Spleen (tissue), 11 donors: ENCODE data around the gene PRR16. TPM values are rescaled to one million over a fixed set of nuclear protein-coding genes. Genes with fewer than 3 reads are reported as not detected.

ENCODE experiments used
- DNase-seq: peaks from one replicate; pipeline ENCODE4 v3.0.0-alpha.2; 2020
- H3K27ac ChIP-seq, 8 donors: fragments of 200-600 bp; sonication (generic) in 7 of 8; 1 replicate in 4 of 8; 2 replicates in 4 of 8; pipeline versions ENCODE4 v1.5.0 to v1.8.0; 2016 to 2021; ENCODE audit warnings: inconsistent platforms in 4 of 8, mild to moderate bottlenecking in 4 of 8, moderate library complexity in 1 of 8
- H3K27me3 ChIP-seq, 7 donors: fragments of 200-600 bp; sonication (generic) in 6 of 7; replicated peaks in 1 of 7; 1 replicate in 4 of 7; 2 replicates in 3 of 7; pipeline versions ENCODE4 v1.5.0 to v1.8.0; 2016 to 2021; ENCODE audit warnings: inconsistent platforms in 3 of 7, mild to moderate bottlenecking in 1 of 7
- H3K36me3 ChIP-seq, 6 donors: fragments of 200-600 bp; sonication (generic) in 5 of 6; 1 replicate in 4 of 6; 2 replicates in 2 of 6; pipeline versions ENCODE4 v1.5.0 to v1.8.0; 2016 to 2021; ENCODE audit warnings: inconsistent platforms in 2 of 6
- H3K4me1 ChIP-seq, 6 donors: fragments of 200-600 bp; sonication (generic) in 5 of 6; 1 replicate in 3 of 6; 2 replicates in 3 of 6; pipeline versions ENCODE4 v1.5.0 to v1.8.0; 2016 to 2021; ENCODE audit warnings: inconsistent platforms in 3 of 6
- H3K4me3 ChIP-seq, 8 donors: fragments of 200-600 bp; sonication (generic) in 7 of 8; 1 replicate in 4 of 8; 2 replicates in 4 of 8; pipeline versions ENCODE4 v1.5.0 to v1.8.0; 2016 to 2021; ENCODE audit warnings: inconsistent platforms in 4 of 8, mild to moderate bottlenecking in 4 of 8, moderate library complexity in 2 of 8
- H3K9me3 ChIP-seq, 8 donors: fragments of 200-600 bp; sonication (generic) in 7 of 8; 1 replicate in 4 of 8; 2 replicates in 4 of 8; pipeline versions ENCODE4 v1.5.0 to v1.8.0; 2016 to 2021; ENCODE audit warnings: inconsistent platforms in 4 of 8
- CTCF ChIP-seq, 11 experiments: fragments of 200-600 bp in 7 of 11; fragments of 450-650 bp in 4 of 11; sonication (generic) in 4 of 11; IDR thresholded peaks in 8 of 11; conservative IDR thresholded peaks in 3 of 11; 1 replicate in 7 of 11; 2 replicates in 4 of 11; pipeline versions ENCODE4 v1.4.0 to v1.8.0; 2016 to 2021; ENCODE audit warnings: antibody characterized with exemption in 11 of 11, inconsistent platforms in 4 of 11, mild to moderate bottlenecking in 1 of 11
- POLR2A ChIP-seq, 3 donors: fragments of 450-650 bp; IDR thresholded peaks; one replicate each; pipeline ENCODE4 v1.5.1; 2017; ENCODE audit warnings: antibody characterized with exemption in 3 of 3, mild to moderate bottlenecking in 1 of 3
- POLR2AphosphoS5 ChIP-seq, 3 donors: sonication (generic); formaldehyde crosslinking; IDR thresholded peaks; one replicate each; pipeline ENCODE4 v1.5.1; 2017; ENCODE audit warnings: antibody characterized with exemption in 3 of 3
- WGBS, 5 donors: extraction: QIAGEN DNeasy Blood & Tissue Kit in 3 of 5; methylation state at CpG; one replicate each; pipeline versions ENCODE4 v1.1.5 to v1.1.7; 2013 to 2018; 5-methylcytosine and 5-hydroxymethylcytosine counted together
- intact Hi-C: fragments of 100-400 bp; cut with DNase I; formaldehyde crosslinking; loops from one replicate; pipeline ENCODE4 v1.15.0; 2023; ENCODE audit warnings: low total_unique reads
- polyA plus RNA-seq, 3 donors: library from polyadenylated mRNA; stranded (reverse); fragments of 200-250 nt; gene quantifications; one replicate each; pipeline ENCODE4 v1.2.1, GENCODE V29; 2013
- total RNA-seq, 7 donors: library from RNA; depleted of rRNA in 3 of 7; stranded (reverse); fragments of >200 nt in 3 of 7; fragmentation: NEBNext Ultra II Directional in 4 of 7; extraction: Animal tissue kit (Norgen Biotek cat#: 25700) in 4 of 7; gene quantifications; one replicate each; pipeline versions ENCODE4 v1.1.0 to v1.2.1, GENCODE V29; 2016 to 2021
- donor health status: healthy with polysubstance abuse.
- donor health status: DM: no; HTN: no; CAD: no; lungs with moderate emphysema.
- donor health status: DM: no; HTN: no; CAD: no.
- donor health status: Bipolar disorder and iron deficiency.
- donor health status: healthy.
- donor health status: DM: no; HTN: no; CAD: no.
- donor health status: DM: yes; HTN: yes; CAD: no.

The PRR16 gene
- total and polyA plus RNA-seq, 10 donors = 0.61 to 4.5 (median 2.1) TPM

DNA sequence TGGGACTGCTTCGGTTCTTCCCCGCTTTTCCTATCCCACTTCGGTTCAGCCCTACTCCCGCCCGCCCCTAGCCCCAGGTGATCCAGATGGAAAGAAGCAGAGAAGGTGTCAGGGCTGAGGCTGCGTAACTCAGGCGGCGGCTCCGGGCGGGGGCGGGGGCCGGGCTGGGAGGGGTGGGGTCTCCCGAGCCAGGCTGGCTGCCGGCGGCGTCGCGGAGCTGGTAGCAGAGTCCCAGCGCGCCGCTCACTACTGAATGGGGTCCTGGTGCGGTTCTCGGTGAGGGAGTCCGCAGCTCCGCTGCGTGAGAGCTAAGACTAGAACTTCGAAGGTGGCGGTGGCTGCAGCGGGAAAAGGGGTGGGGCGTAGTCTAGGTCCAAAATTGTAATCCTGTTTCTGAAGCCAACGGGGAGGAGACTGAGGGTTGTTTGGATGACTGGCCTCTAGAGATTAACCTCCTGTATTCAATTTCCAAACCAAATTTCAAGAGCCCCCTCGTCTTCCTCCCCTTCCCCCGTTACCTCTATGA lies 1.4 kb downstream of the PRR16 start:
- Histone ChIP-seq H3K4me1 (peaks cover 0 to 35% (median 29%) of the 10 kb centered on the region in 6 donors), H3K27me3 (peaks cover 0 to 35% (median 21%) of the 10 kb centered on the region in 7 donors), H3K27ac (peak overlapping the region in 6 of 8 donors; percentile 23 to 70 (median 40)), H3K36me3 (no peaks in the 10 kb centered on the region), H3K4me3 (peak overlapping the region; percentile 18 to 73 (median 44)), H3K9me3 (no peaks in the 10 kb centered on the region)
- WGBS, 5 donors = 2 to 6% (median 5%) methylated on average over 15 to 33 of the region's 33 CpGs
- DNase-seq = peak; percentile 75
- intact Hi-C loops = no loop called here
- TF ChIP-seq POLR2AphosphoS5 (IDR thresholded peaks at IDR 0.05) (no peak), CTCF (IDR thresholded peaks at IDR 0.05 in 8 of 11, conservative IDR thresholded peaks at IDR 0.05 in 3 of 11) (no peak), POLR2A (IDR thresholded peaks at IDR 0.05) (no peak)

DNA sequence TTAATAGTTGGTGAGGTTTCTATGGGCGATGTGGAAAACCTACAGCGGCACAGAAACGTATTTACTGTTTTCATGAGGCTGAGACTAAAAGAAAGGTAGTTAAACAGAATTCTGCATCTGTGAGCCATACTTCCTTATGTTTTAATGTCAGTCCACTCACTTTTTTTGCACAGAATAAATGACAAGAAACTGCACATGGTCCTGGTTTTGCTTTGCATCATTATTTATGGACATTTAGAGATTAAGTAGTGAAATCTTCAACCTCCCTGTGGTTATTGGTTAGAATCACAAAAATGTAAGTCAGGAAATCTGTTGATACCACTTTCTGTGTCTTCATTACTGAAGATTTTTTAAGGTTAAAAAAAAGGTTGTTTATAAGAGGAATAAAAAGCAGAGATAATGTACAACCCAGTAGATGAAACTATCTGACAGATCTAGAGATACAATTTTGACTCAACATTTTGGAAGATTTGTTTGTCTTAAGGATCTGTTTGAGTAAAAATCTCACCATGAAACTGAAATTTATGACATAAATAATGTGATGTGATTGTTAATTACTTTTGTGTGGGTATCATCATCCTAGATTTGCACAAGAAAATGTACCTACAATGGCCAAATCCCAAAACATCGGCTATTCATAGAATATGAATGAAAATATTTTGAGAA lies 2.4 kb downstream of the PRR16 start:
- intact Hi-C loops = no loop called here
- WGBS, 5 donors = 69 to 86% (median 76%) methylated on average over 4 of the region's 4 CpGs
- Histone ChIP-seq H3K36me3 (no peaks in the 10 kb centered on the region), H3K27ac (no peak overlapping the region), H3K4me3 (peak overlapping the region in 1 of 8 donors; percentile 56), H3K4me1 (peaks cover 0 to 35% (median 29%) of the 10 kb centered on the region in 6 donors), H3K9me3 (no peaks in the 10 kb centered on the region), H3K27me3 (peaks cover 0 to 35% (median 21%) of the 10 kb centered on the region in 7 donors)
- TF ChIP-seq CTCF (IDR thresholded peaks at IDR 0.05 in 8 of 11, conservative IDR thresholded peaks at IDR 0.05 in 3 of 11) = no peak
- DNase-seq = no peak

- no peak for DNase-seq
- H3K4me3 ChIP-seq = no peak overlapping the region
- no peaks in the 10 kb centered on the region for H3K36me3 ChIP-seq
- TF ChIP-seq POLR2AphosphoS5 (IDR thresholded peaks at IDR 0.05) (no peak), CTCF (IDR thresholded peaks at IDR 0.05 in 8 of 11, conservative IDR thresholded peaks at IDR 0.05 in 3 of 11) (no peak), POLR2A (IDR thresholded peaks at IDR 0.05) (no peak)
- H3K27me3 ChIP-seq = peaks cover 0 to 2% (median 0%) of the 10 kb centered on the region in 7 donors
- H3K4me1 ChIP-seq = no peaks in the 10 kb centered on the region
- H3K27ac ChIP-seq = no peak overlapping the region
- no peaks in the 10 kb centered on the region for H3K9me3 ChIP-seq
- intact Hi-C loops = no loop called here
Observed at GRCh38 chr5:120471971-120472370, 7.9 kb downstream of the PRR16 start.

DNA sequence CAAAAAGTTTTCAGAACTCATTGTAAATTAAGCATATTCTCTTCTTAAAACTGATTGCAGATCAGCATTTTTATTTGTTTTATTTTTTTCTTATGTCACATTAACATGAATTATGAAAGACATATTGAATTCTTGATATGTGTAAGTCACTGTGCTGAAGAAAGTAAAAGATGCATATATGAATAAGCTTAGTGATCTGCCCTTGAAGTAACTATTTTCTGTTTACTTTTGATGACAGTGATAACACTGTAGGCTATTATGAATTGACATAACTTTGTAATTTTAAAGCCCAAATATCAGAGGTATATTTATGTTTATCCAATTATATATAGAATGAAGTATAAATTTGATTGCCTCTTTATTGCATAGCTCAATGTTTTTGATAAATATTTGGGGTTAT lies 8.8 kb downstream of the PRR16 start:
- no peak for DNase-seq
- intact Hi-C loops = no loop called here
- Histone ChIP-seq H3K9me3 (no peaks in the 10 kb centered on the region), H3K4me1 (no peaks in the 10 kb centered on the region), H3K27ac (no peak overlapping the region), H3K4me3 (no peak overlapping the region), H3K36me3 (no peaks in the 10 kb centered on the region), H3K27me3 (no peaks in the 10 kb centered on the region)
- no peak for TF ChIP-seq POLR2A (IDR thresholded peaks at IDR 0.05)
- no peak for TF ChIP-seq POLR2AphosphoS5 (IDR thresholded peaks at IDR 0.05)
- no peak for TF ChIP-seq CTCF (IDR thresholded peaks at IDR 0.05 in 8 of 11, conservative IDR thresholded peaks at IDR 0.05 in 3 of 11)
